ENCODE results near the gene CPED1.
"Not testable (repeated sequence)": the region's sequence is repeated elsewhere in the genome, so short reads cannot be mapped to it uniquely, and the experiment has no call there.

Gene CPED1

GRCh38 chr7:121020989-121021969 lies 32.8 kb downstream of the CPED1 start:
- no peak for DNase-seq

- no peak for DNase-seq
Observed at GRCh38 chr7:121023194-121023593, 34.7 kb downstream of the CPED1 start.

- no peak for DNase-seq
Observed at GRCh38 chr7:121023683-121024511, 35.4 kb downstream of the CPED1 start.

- DNase-seq = no peak
Observed at GRCh38 chr7:121024611-121025010, 36.1 kb downstream of the CPED1 start.

- DNase-seq = no peak
Observed at GRCh38 chr7:121026159-121026558, 37.6 kb downstream of the CPED1 start.

GRCh38 chr7:121026577-121027111 lies 38.1 kb downstream of the CPED1 start:
- DNase-seq = no peak

- DNase-seq = no peak
Observed at GRCh38 chr7:121027761-121028669, 39.5 kb downstream of the CPED1 start.

- no peak for DNase-seq
Observed at GRCh38 chr7:121029302-121029701, 40.8 kb downstream of the CPED1 start.

GRCh38 chr7:121030308-121030707 lies 41.8 kb downstream of the CPED1 start:
- DNase-seq = no peak

GRCh38 chr7:121032645-121033460 lies 44.3 kb downstream of the CPED1 start:
- DNase-seq = no peak

GRCh38 chr7:121034929-121035328 lies 46.4 kb downstream of the CPED1 start:
- no peak for DNase-seq

- DNase-seq = not testable (repeated sequence)
Observed at GRCh38 chr7:121036776-121037175, 48.3 kb downstream of the CPED1 start.

GRCh38 chr7:121037329-121037728 lies 48.8 kb downstream of the CPED1 start:
- DNase-seq = not testable (repeated sequence)

GRCh38 chr7:121037957-121038716 lies 49.6 kb downstream of the CPED1 start:
- DNase-seq = no peak

- no peak for DNase-seq
Observed at GRCh38 chr7:121038717-121039509, 50.4 kb downstream of the CPED1 start.

- no peak for DNase-seq
Observed at GRCh38 chr7:121039510-121039822, 51.0 kb downstream of the CPED1 start.

- DNase-seq = no peak
Observed at GRCh38 chr7:121039994-121040393, 51.5 kb downstream of the CPED1 start.

GRCh38 chr7:121041516-121042148 lies 53.1 kb downstream of the CPED1 start:
- DNase-seq = peak; percentile 29

- DNase-seq = no peak
Observed at GRCh38 chr7:121042195-121042594, 53.7 kb downstream of the CPED1 start.
